Stomach (tissue), 4 donors: ENCODE measurements around the gene ADAMTS10.

Experiments
- CTCF ChIP-seq, 7 experiments: fragments of 450-650 bp in 4 of 7; fragments of 200-600 bp in 3 of 7; sonication (generic) in 3 of 7; IDR thresholded peaks; one replicate each; pipeline ENCODE4 v1.5.1; 2016 to 2019; ENCODE audit warnings: antibody characterized with exemption in 7 of 7, control low read depth in 2 of 7, mild to moderate bottlenecking in 1 of 7
- EP300 ChIP-seq: sonication (generic); formaldehyde crosslinking; IDR thresholded peaks from one replicate; pipeline ENCODE4 v1.6.1; 2017; ENCODE audit warnings: antibody characterized with exemption
- POLR2A ChIP-seq, 4 donors: fragments of 450-650 bp; IDR thresholded peaks; one replicate each; pipeline ENCODE4 v1.6.1; 2016; ENCODE audit warnings: antibody characterized with exemption in 4 of 4, control low read depth in 2 of 4, mild to moderate bottlenecking in 1 of 4, moderate library complexity in 1 of 4
- POLR2AphosphoS5 ChIP-seq, 3 donors: sonication (generic); formaldehyde crosslinking; IDR thresholded peaks; one replicate each; pipeline ENCODE4 v1.6.1; 2016; ENCODE audit warnings: antibody characterized with exemption in 3 of 3

- TF ChIP-seq CTCF (IDR thresholded peaks at IDR 0.05) (no peak), POLR2A (IDR thresholded peaks at IDR 0.05) (no peak), POLR2AphosphoS5 (IDR thresholded peaks at IDR 0.05) (no peak), EP300 (no peak)
Observed at GRCh38 chr19:8576273-8576993, 34.1 kb downstream of the ADAMTS10 start.
